Smooth muscle cell (in vitro differentiated cells): Measurements from ENCODE around the gene GNG7. TPM values are rescaled to one million over a fixed set of nuclear protein-coding genes. Genes with fewer than 3 reads are reported as not detected.

ENCODE experiments used
- DNase-seq: peaks from one replicate; lab custom pipeline; 2025; ENCODE audit not compliant: unreplicated experiment; lab: John Stamatoyannopoulos, UW
- H2AFZ ChIP-seq: fragments of 200-600 bp; sonication (generic); 2 replicates; pipeline ENCODE4 v1.6.0; 2016; ENCODE audit warnings: antibody characterized with exemption, low read depth, mild to moderate bottlenecking
- H3F3A ChIP-seq: fragments of 200-600 bp; sonication (generic); 2 replicates; pipeline ENCODE4 v1.6.0; 2017; ENCODE audit warnings: antibody characterized with exemption, low read depth
- H3K27ac ChIP-seq: fragments of 200-600 bp; sonication (generic); 2 replicates; pipeline ENCODE4 v1.5.1; 2016; ENCODE audit warnings: low read depth, mild to moderate bottlenecking
- H3K27me3 ChIP-seq: fragments of 200-600 bp; sonication (generic); 2 replicates; pipeline ENCODE4 v1.6.1; 2016; ENCODE audit warnings: low read depth, mild to moderate bottlenecking
- H3K36me3 ChIP-seq: fragments of 200-600 bp; sonication (generic); 2 replicates; pipeline ENCODE4 v1.5.1; 2016; ENCODE audit warnings: low read depth
- H3K4me1 ChIP-seq: fragments of 200-600 bp; sonication (generic); 2 replicates; pipeline ENCODE4 v1.5.1; 2016; ENCODE audit warnings: low read depth
- H3K4me2 ChIP-seq: fragments of 200-600 bp; sonication (generic); 2 replicates; pipeline ENCODE4 v1.6.0; 2016; ENCODE audit warnings: mild to moderate bottlenecking
- H3K4me3 ChIP-seq: fragments of 200-600 bp; sonication (generic); 2 replicates; pipeline ENCODE4 v1.5.1; 2016; ENCODE audit warnings: mild to moderate bottlenecking
- H3K79me2 ChIP-seq: fragments of 200-600 bp; sonication (generic); 2 replicates; pipeline ENCODE4 v1.6.0; 2016; ENCODE audit warnings: low read depth, mild to moderate bottlenecking
- H3K9ac ChIP-seq: fragments of 200-600 bp; sonication (generic); 2 replicates; pipeline ENCODE4 v1.6.0; 2016; ENCODE audit warnings: low read depth
- H3K9me3 ChIP-seq: fragments of 200-600 bp; sonication (generic); replicated peaks from 2 replicates; pipeline ENCODE4 v1.5.1; 2016; ENCODE audit warnings: low read depth
- H4K20me1 ChIP-seq: fragments of 200-600 bp; sonication (generic); 2 replicates; pipeline ENCODE4 v1.6.0; 2016; ENCODE audit warnings: low read depth
- CTCF ChIP-seq: fragments of 200-600 bp; sonication (generic); IDR thresholded peaks from 2 replicates; pipeline ENCODE4 v1.5.1; 2017; ENCODE audit warnings: borderline replicate concordance, mild to moderate bottlenecking, antibody characterized with exemption; ENCODE audit not compliant: insufficient read depth, poor library complexity, severe bottlenecking
- WGBS: methylation state at CpG from one replicate; pipeline ENCODE4 v1.1.7; 2016; ENCODE audit warnings: low lambda C conversion rate; 5-methylcytosine and 5-hydroxymethylcytosine counted together
- polyA plus RNA-seq: library from polyadenylated mRNA; unstranded; fragments of >200 nt; fragmentation: Nextera tagmentation; extraction: Ambion mirVana; gene quantifications from 2 replicates; pipeline ENCODE4 v1.2.1, GENCODE V29; 2016
- total RNA-seq: library from RNA; depleted of rRNA; stranded (reverse); fragments of >200 nt; gene quantifications from 2 replicates; pipeline ENCODE4 v1.2.3, GENCODE V29; 2014

Gene GNG7
- total and polyA plus RNA-seq, 2 experiments from 2014 or later, result 1.7 to 2.6 TPM

GRCh38 chr19:2659856-2660432 is 42.5 kb downstream of the GNG7 start:
- no peak overlapping the region for H3K4me3 ChIP-seq
- WGBS, result 54% methylated on average over 11 of the region's 11 CpGs
- H3K27me3 ChIP-seq, result no peaks in the 10 kb centered on the region
- no peaks in the 10 kb centered on the region for H3K79me2 ChIP-seq
- H3K27ac ChIP-seq, result no peak overlapping the region
- no peak overlapping the region for H3K4me2 ChIP-seq
- no peaks in the 10 kb centered on the region for H3K9me3 ChIP-seq
- no peaks in the 10 kb centered on the region for H3K36me3 ChIP-seq
- H4K20me1 ChIP-seq, result no peaks in the 10 kb centered on the region
- TF ChIP-seq CTCF, result no peak
- DNase-seq, result no peak
- H3F3A ChIP-seq, result no peaks in the 10 kb centered on the region
- no peak overlapping the region for H2AFZ ChIP-seq
- H3K4me1 ChIP-seq, result no peaks in the 10 kb centered on the region
- no peak overlapping the region for H3K9ac ChIP-seq

DNA sequence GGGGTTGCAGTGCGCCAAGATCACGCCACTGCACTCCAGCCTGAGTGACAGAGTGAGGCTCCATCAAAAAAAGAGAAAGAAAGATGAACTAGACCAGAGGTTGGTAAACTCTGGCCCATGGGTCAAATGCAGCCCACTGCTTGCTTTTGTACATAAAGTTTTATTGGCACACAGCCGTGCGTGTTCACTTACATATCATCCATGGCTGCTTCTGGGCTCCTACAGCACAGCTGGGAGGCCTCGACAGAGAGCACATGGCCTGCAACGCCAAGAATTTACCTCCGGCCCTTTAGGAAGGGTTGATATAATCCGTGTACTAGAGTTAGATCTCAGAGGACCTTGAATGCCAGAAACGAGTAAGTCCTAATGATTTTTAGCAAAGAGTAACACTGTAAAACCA is 46.0 kb downstream of the GNG7 start:
- Histone ChIP-seq H3K79me2 (no peaks in the 10 kb centered on the region), H3K9ac (no peak overlapping the region), H3K36me3 (no peaks in the 10 kb centered on the region), H3K4me1 (no peaks in the 10 kb centered on the region), H3K4me3 (no peak overlapping the region), H4K20me1 (no peaks in the 10 kb centered on the region), H3K4me2 (no peak overlapping the region), H3K9me3 (no peaks in the 10 kb centered on the region), H3F3A (no peaks in the 10 kb centered on the region), H2AFZ (no peak overlapping the region), H3K27me3 (no peaks in the 10 kb centered on the region), H3K27ac (no peak overlapping the region)
- whole genome bisulfite sequencing, result 89% methylated on average over 9 of the region's 9 CpGs
- TF ChIP-seq CTCF, result no peak
- no peak for DNase-seq

DNA sequence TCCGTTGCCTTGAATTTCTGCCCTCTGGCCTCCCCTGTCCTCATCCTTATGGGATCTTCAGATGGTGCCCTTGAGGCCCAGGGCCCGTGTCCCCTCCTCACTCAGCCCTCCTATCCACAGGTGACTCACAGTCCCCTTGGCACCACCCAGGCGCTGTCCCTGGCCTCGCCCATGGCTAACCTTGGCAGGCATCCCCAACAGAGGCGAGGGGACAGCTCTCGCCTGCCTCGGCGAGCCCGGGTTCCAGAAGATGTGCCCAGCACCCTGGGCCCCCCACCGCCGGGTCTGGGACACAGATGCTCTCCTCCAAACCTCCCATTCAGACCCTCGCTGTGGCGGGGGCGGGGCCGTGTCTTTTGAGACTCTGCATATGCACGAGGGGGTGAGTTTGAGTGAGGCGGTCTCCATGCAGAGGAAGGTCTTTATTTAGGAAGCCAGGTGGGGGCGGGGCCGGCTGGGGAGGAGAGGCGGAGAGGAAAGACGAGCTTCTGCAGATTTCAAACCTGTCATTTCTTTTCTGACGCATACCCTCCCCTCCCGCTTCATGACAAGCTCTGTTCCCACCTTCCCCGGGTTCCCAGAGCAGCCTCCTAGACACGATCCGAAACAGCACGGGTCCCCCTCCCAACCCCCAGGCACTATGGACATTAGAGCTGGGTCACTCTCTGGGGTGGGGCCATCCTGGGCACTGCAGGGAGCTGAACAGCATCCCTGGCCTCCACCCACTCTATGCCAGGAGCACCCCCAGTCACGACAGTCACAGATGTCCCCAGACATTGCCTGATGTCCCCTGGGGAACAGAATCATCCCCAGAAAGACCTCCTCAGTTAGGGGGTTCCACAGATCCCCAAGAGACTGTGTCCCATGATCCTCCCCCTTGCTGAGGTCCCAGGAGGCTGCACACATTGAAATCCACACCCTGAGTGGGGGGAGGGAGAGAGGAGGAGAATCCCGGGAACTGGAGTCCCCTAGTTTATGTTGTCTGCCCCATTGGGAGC is 48.5 kb downstream of the GNG7 start:
- H2AFZ ChIP-seq, result no peak overlapping the region
- no peak overlapping the region for H3K4me2 ChIP-seq
- no peak for DNase-seq

More for the DNA sequence above, 48.5 kb downstream of the GNG7 start:
- Histone ChIP-seq H3K79me2 (no peaks in the 10 kb centered on the region), H3K36me3 (no peaks in the 10 kb centered on the region), H3K9ac (no peak overlapping the region), H3K4me1 (no peaks in the 10 kb centered on the region), H4K20me1 (no peaks in the 10 kb centered on the region), H3K4me3 (no peak overlapping the region), H3K9me3 (no peaks in the 10 kb centered on the region), H3K27ac (no peak overlapping the region), H3K27me3 (no peaks in the 10 kb centered on the region), H3F3A (no peaks in the 10 kb centered on the region)
- 25% methylated on average over 26 of the region's 29 CpGs for WGBS
- no peak for TF ChIP-seq CTCF
